NCI-H1694 treated with DMSO at 0.1 percent for 48 hours (cell line): ENCODE measurements around the gene ROBO2.

Experiments
- DNase-seq: peaks from one replicate; lab custom pipeline; 2025; lab: John Stamatoyannopoulos, UW

Gene ROBO2

GRCh38 chr3:77189258-77189657 lies 149.4 kb downstream of the ROBO2 start:
- DNase-seq, result no peak

DNA sequence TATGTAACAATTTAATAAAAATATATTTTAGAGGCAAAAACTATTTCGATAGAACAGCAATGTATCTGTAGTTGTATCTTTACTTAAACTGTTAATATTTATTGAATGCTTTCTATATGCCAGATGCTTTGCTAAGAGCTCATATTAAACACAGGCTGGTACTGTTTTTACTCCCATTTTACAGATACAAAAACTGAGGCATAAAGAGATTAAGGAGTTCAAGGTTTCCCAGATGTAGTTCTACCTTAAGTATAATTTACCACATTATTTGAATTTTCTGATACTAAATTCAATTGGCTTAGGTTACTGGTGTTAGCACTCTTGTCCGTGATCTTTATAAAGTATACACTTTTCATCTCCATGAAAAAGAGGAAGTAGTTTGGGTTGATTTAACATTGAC lies 149.8 kb downstream of the ROBO2 start:
- no peak for DNase-seq

DNA sequence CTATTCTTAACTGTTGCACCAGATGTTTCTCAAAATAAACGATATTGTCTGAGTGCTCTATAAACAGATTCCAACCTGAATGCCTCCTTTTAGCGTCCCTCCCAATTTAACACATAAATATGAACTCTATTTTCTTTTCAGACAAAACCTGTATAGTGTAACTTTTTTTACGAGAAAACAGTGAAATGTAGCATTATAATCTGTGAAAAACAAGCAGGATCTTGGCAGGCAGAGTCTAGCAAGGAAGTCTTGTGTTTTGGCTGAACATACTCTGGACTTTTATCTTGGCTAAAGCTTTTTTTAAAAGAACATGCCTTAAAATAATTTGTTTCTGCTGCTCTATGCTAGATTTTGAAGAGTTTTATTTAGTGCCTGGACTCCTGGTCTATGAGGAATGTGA lies 150.5 kb downstream of the ROBO2 start:
- DNase-seq, result no peak

DNA sequence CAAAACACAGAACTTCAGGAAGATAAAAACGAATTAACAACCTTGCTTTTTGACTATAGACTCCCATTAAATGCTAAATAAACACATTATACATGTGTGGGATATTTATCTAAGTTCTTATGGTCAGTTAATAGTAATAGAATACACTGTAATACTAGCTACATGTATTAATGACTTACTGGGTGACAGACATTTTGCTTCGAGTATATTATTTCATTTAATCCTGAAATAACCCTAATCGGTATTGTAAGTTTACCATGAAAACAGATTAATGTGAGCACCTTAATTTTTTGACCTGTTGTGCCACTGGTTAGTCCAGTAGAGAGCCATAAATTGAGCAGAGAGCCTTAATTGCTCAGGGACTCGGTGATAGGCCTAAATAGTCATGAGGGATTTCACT lies 151.1 kb downstream of the ROBO2 start:
- DNase-seq, result no peak

- no peak for DNase-seq
Measured at GRCh38 chr3:77191640-77192039, 151.7 kb downstream of the ROBO2 start.

DNA sequence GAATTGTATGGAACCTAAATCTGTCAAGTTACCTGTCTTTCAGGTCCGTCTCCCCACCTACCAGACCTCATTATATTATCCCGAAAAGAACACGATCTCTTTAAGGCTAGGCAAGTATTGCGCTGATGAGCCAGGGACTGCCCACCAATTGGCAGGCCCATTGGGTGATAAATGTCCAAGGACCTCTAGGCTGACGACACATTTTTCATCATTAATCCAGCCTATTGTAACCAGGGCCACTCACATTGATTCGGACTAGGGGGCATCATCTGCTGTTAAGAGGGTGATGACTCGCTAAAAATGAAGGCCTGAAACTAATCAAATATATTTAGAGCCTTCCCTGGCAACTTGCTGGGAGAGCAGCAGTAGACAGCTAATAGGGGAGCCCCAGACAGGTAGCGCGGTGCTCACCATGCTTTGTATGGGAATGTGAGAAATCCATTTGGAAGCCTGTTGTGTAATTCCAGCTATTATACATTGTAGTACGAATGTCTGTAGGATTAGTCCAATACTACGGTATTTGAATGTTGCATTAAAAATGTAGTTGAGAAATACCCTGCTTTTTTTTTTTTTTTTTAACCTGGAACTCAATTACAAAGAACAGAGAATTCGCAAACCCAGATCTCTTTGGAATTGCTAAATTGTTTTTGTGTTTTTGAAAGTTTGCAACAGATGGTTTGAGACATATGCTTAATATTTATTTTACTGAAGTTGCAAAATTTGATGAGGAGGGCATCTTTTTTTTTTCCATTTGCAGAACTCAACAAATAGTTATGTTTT lies 156.1 kb downstream of the ROBO2 start:
- no peak for DNase-seq

DNA sequence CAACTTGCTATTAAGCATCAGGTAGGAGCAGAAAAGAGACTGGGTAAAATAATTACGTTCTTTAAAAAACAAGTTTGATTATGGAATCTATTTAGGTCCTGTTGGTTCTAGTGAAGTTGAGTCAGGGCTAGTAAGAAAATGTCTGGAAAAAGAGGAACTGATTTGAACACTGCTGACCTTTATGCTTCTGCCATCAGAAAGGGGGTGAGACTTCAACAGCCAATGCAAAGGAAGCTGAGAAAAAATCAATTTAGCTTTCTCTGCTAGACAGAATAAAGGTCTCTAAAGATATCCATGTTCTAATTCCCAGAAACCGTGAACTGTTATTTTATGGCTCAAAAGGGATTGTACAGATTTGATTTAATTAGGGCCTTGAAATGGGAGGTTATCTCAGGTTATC lies 157.5 kb downstream of the ROBO2 start:
- no peak for DNase-seq

GRCh38 chr3:77203851-77204250 lies 164.0 kb downstream of the ROBO2 start:
- DNase-seq, result no peak

DNA sequence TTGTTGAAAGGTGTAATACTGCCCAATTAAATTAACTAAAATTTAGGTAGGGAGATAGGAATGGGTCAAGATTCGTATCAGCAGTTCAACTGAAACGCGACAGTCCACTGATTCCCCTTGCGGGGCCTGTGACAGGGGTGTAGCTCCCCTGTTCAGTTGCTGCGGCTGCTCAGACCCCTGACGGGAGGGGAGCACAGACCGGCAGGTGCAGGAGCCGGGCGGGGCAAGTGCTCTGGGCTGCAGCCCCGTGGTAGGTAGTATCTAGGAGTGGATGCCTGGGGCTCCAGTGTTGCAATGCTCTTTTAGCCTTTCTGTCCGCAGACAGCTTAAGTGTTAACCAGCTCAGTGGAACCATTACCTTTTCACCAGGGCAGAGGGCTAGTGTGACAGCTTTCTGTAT lies 164.9 kb downstream of the ROBO2 start:
- no peak for DNase-seq

GRCh38 chr3:77207753-77208152 lies 167.9 kb downstream of the ROBO2 start:
- DNase-seq, result no peak

DNA sequence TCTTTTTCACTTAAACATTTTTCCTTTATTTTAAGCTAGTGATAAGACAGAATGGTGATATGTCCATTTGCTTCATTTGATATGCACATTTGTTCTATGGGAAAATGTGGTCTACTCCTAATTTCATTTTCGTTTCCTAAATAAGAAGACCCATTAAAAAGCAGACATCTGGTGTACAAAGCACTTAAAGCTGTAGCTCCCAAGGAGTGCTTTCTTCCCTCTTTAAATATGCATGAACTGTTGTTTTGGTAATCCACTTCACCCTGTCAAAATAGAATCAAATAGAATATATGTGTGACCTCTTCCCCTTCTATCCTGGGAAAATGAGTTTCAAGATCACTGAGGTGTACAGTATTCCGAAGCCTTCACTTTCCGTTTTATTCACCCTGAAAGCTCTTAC lies 182.8 kb downstream of the ROBO2 start:
- DNase-seq, result no peak

DNA sequence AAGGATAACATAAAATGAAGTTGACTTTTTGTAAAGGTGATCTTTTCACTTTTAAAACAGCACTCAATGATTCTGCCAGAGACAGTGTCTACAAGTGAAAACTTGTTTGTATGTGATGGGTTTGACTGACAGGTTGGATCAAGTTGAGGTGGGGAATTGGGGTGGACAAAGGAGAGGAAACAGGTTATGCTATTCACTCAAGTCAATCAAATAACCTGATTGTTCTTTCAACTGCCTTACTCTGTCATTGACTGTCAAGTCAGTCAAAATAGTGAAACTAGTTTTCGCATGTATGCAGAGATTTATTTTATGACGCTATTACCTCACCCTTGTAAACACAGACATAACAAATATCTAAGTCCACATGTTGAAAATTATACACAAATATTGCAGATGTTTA lies 187.7 kb downstream of the ROBO2 start:
- DNase-seq, result no peak

- no peak for DNase-seq
Measured at GRCh38 chr3:77232557-77232956, 192.7 kb downstream of the ROBO2 start.

- DNase-seq, result no peak
Measured at GRCh38 chr3:77234004-77234403, 194.1 kb downstream of the ROBO2 start.

DNA sequence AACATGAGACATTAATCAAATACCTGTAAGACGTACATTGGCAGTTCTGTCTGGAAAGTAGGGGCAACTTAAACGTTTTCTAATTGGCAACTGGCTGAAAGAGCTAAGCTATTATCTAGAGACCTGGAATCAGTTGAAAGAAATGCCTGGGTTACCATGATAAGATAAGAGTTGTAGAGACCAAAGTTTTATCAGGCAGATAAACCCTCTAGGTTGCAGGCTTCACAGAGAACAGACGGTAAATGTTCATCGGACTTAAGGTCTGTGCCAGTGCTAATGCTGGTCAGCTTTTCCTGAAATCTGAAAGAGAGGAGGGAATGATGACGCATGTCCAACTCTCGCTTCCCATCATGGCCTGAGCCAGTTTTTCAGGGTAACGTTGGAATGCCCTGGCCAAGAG lies 196.2 kb downstream of the ROBO2 start:
- no peak for DNase-seq

DNA sequence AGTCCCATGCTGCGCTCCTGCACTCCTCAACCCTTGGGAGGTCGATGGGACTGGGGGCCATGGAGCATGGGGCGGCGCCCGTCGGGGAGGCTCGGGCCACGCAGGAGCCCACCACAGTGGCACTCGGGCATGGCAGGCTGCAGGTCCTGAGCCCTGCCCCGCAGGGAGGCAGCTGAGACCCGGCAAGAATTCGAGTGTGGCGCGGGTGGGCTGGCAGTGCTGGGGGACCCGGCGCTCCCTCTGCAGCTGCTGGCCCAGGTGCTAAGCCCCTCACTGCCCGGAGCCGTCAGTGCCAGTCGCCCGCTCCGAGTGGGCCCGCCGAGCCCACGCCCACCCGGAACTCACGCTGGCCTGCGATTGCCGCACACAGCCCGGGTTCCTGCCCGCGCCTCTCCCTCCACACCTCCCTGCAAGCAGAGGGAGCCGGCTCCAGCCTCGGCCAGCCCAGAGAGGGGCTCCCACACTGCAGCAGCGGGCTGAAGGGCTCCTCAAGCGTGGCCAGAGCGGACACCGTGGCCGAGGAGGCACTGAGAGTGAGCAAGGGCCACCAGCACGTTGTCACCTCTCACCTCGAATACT lies 200.3 kb downstream of the ROBO2 start:
- no peak for DNase-seq

GRCh38 chr3:77242371-77242770 lies 202.5 kb downstream of the ROBO2 start:
- no peak for DNase-seq

GRCh38 chr3:77244981-77245380 lies 205.1 kb downstream of the ROBO2 start:
- DNase-seq, result no peak

- DNase-seq, result no peak
Measured at GRCh38 chr3:77247061-77247460, 207.2 kb downstream of the ROBO2 start.

- no peak for DNase-seq
Measured at GRCh38 chr3:77247817-77248216, 207.9 kb downstream of the ROBO2 start.

DNA sequence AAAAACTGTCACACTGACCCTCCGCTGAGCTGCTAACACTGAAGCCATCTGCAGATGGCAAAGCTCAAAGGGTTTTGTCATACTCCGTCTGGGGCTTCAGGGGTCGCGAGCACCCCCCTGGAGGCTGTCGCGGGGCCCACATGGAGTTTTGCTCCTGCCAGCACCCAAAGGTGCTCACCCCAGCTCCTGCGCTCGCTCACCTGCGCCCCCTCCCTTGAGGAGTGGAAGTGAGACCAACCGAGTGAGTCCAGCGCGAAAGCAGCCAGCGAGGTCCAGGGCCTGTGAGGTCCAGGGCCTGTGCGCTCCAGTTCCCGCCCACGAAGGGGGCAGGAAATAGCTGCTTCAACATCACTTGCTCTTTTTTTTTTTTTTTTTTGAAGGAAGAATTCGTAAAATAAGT lies 208.5 kb downstream of the ROBO2 start:
- no peak for DNase-seq

DNA sequence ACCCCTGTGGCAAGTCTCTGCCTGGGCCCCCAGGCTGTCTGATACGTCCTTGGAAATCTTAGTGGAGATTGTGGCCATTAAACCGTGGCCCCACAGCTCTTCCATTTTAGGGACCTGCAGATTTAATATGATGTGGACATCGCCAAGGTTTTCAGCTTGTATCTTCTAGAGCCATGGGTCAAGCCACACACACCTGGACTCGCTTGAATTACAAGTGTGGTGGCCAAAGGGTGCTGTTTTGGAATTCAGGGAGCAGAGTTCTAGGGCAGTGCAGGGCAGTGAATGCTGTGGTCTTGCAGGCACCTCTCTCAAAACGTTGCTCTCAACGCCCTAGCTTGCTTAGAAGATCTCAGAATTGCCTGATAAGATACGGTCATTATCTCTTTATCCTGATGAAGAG lies 211.2 kb downstream of the ROBO2 start:
- no peak for DNase-seq

GRCh38 chr3:77254967-77255831 lies 215.3 kb downstream of the ROBO2 start:
- peak; percentile 12 for DNase-seq
